ENCODE results near the gene CREG1.

The CREG1 gene

GRCh38 chr1:167592475-167592874, 38.9 kb upstream of the CREG1 start:
- TF ChIP-seq CTCF (conservative IDR thresholded peaks at IDR 0.05; ENCODE audit: low read depth, low read length): no peak
- no peak for DNase-seq (ENCODE audit: low read depth)
- H3K4me3 ChIP-seq (ENCODE audit: low read length): no peak overlapping the region

GRCh38 chr1:167588361-167588760, 34.8 kb upstream of the CREG1 start:
- no peak for TF ChIP-seq CTCF (conservative IDR thresholded peaks at IDR 0.05; ENCODE audit: low read depth, low read length)
- no peak for DNase-seq (ENCODE audit: low read depth)

GRCh38 chr1:167587872-167588271, 34.3 kb upstream of the CREG1 start:
- DNase-seq (ENCODE audit: low read depth): no peak
- no peak for TF ChIP-seq CTCF (conservative IDR thresholded peaks at IDR 0.05; ENCODE audit: low read depth, low read length)
- H3K4me3 ChIP-seq (ENCODE audit: low read length): no peak overlapping the region

More at GRCh38 chr1:167588361-167588760, 34.8 kb upstream of the CREG1 start:
- no peak overlapping the region for H3K4me3 ChIP-seq (ENCODE audit: low read length)

- no peak for TF ChIP-seq CTCF (conservative IDR thresholded peaks at IDR 0.05; ENCODE audit: low read depth, low read length)
- H3K4me3 ChIP-seq (ENCODE audit: low read length): no peak overlapping the region
- DNase-seq (ENCODE audit: low read depth): no peak
Observed at GRCh38 chr1:167587342-167587741, 33.8 kb upstream of the CREG1 start.

- no peak overlapping the region for H3K4me3 ChIP-seq (ENCODE audit: low read length)
- DNase-seq (ENCODE audit: low read depth): no peak
- no peak for TF ChIP-seq CTCF (conservative IDR thresholded peaks at IDR 0.05; ENCODE audit: low read depth, low read length)
Observed at GRCh38 chr1:167584581-167584980, 31.0 kb upstream of the CREG1 start.

- no peak overlapping the region for H3K4me3 ChIP-seq (ENCODE audit: low read length)
- DNase-seq (ENCODE audit: low read depth): no peak
- TF ChIP-seq CTCF (conservative IDR thresholded peaks at IDR 0.05; ENCODE audit: low read depth, low read length): no peak
Observed at GRCh38 chr1:167582722-167583121, 29.2 kb upstream of the CREG1 start.

- H3K4me3 ChIP-seq (ENCODE audit: low read length): no peak overlapping the region
- DNase-seq (ENCODE audit: low read depth): no peak
- TF ChIP-seq CTCF (conservative IDR thresholded peaks at IDR 0.05; ENCODE audit: low read depth, low read length): no peak
Observed at GRCh38 chr1:167582064-167582463, 28.5 kb upstream of the CREG1 start.

All from retinal pigment epithelial cell (primary cell).